PC-9 (cell line): ENCODE data around the gene EPHA1. TPM values are rescaled to one million over a fixed set of nuclear protein-coding genes. Genes with fewer than 3 reads are reported as not detected.

Source experiments
- BruUV-seq: library from RNA; stranded (reverse); fragments of 400-500 nt; replicated peaks from 2 replicates; lab custom pipeline; 2021; lab: Mats Ljungman, UMichigan
- CTCF ChIA-PET: fragments of 300-600 bp; sonication (Branson Sonifier 250); formaldehyde crosslinking; loops from one replicate; lab custom pipeline; 2022; ENCODE audit warnings: antibody characterized with exemption; lab: Charles Lee
- POLR2A ChIA-PET: fragments of 300-600 bp; sonication (Branson Sonifier 250); formaldehyde crosslinking; loops from one replicate; lab custom pipeline; 2022; ENCODE audit warnings: antibody characterized with exemption; ENCODE audit not compliant: unreplicated experiment; lab: Charles Lee
- DNase-seq, 2 experiments: peaks; one replicate each; pipeline versions ENCODE4 v3.0.0 to v3.0.0-alpha.2; 2015 to 2022; ENCODE audit warnings: mixed read lengths in 1 of 2
- H2AFZ ChIP-seq: fragments of 200-600 bp; sonication (generic); 2 replicates; pipeline ENCODE4 v1.8.1; 2017; ENCODE audit warnings: antibody characterized with exemption
- H3F3A ChIP-seq: fragments of 200-600 bp; sonication (generic); 2 replicates; pipeline ENCODE4 v1.8.1; 2017; ENCODE audit warnings: antibody characterized with exemption, mild to moderate bottlenecking, low read depth; ENCODE audit not compliant: insufficient read depth
- H3K27ac ChIP-seq: fragments of 200-600 bp; sonication (generic); 2 replicates; pipeline ENCODE4 v1.6.1; 2016; ENCODE audit warnings: mixed run types
- H3K27me3 ChIP-seq: fragments of 200-600 bp; sonication (generic); 2 replicates; pipeline ENCODE4 v1.6.1; 2016; ENCODE audit warnings: low read depth, mixed run types; ENCODE audit not compliant: insufficient read depth
- H3K36me3 ChIP-seq: fragments of 200-600 bp; sonication (generic); 2 replicates; pipeline ENCODE4 v1.6.1; 2016; ENCODE audit warnings: low read depth, mixed run types
- H3K4me1 ChIP-seq: fragments of 200-600 bp; sonication (generic); replicated peaks from 2 replicates; pipeline ENCODE4 v1.6.1; 2016; ENCODE audit warnings: mixed run types; ENCODE audit not compliant: insufficient read depth
- H3K4me2 ChIP-seq: fragments of 200-600 bp; sonication (generic); 2 replicates; pipeline ENCODE4 v1.6.1; 2017; ENCODE audit warnings: mixed run types
- H3K4me3 ChIP-seq: fragments of 200-600 bp; sonication (generic); 2 replicates; pipeline ENCODE4 v1.6.1; 2016; ENCODE audit warnings: mixed run types
- H3K79me2 ChIP-seq: fragments of 200-600 bp; sonication (generic); 2 replicates; pipeline ENCODE4 v1.6.1; 2017; ENCODE audit warnings: low read depth, mixed run types
- H3K9me2 ChIP-seq: fragments of 200-600 bp; sonication (generic); 2 replicates; pipeline ENCODE4 v1.8.1; 2017; ENCODE audit warnings: mild to moderate bottlenecking; ENCODE audit not compliant: insufficient read depth
- H3K9me3 ChIP-seq: fragments of 200-600 bp; sonication (generic); 2 replicates; pipeline ENCODE4 v1.8.1; 2016; ENCODE audit warnings: low read depth; ENCODE audit not compliant: insufficient read depth
- H4K20me1 ChIP-seq: fragments of 200-600 bp; sonication (generic); 2 replicates; pipeline ENCODE4 v1.8.1; 2017; ENCODE audit not compliant: insufficient read depth
- EZH2 ChIP-seq: fragments of 200-600 bp; sonication (generic); IDR thresholded peaks from 2 replicates; pipeline ENCODE4 v1.8.0; 2017; ENCODE audit warnings: antibody characterized with exemption, low read depth
- intact Hi-C: fragments of 100-400 bp; cut with micrococcal nuclease; formaldehyde crosslinking; loops from one replicate; pipeline ENCODE4 v1.10.0; 2022; ENCODE audit not compliant: unreplicated experiment
- total RNA-seq: library from RNA; stranded (reverse); gene quantifications from 2 replicates; pipeline ENCODE4 v1.2.3, GENCODE V29; 2021
- TF ChIP-seq, protein P1 (sequence below): fragments of 200-600 bp; sonication (generic); conservative IDR thresholded peaks from 2 replicates; pipeline ENCODE4 v1.6.1; 2017; ENCODE audit warnings: mixed run types, antibody characterized with exemption, mild to moderate bottlenecking, moderate library complexity

The EPHA1 gene
- total RNA-seq, 1 experiment from 2014 or later, result 35.5 TPM

GRCh38 chr7:143397710-143398530 lies 10.7 kb downstream of the EPHA1 start:
- intact Hi-C loops, result no loop called here
- Histone ChIP-seq H3K9me3 (no peaks in the 10 kb centered on the region), H3K4me3 (no peak overlapping the region), H3K36me3 (0 out of 2 replicates have a peak, but pooled peaks cover 2% of the 10 kb centered on the region), H3K4me1 (no peaks in the 10 kb centered on the region), H3K4me2 (no peak overlapping the region), H3K27ac (no peak overlapping the region), H2AFZ (no peak overlapping the region), H3K9me2 (no peaks in the 10 kb centered on the region), H3K79me2 (no peaks in the 10 kb centered on the region), H3K27me3 (no peaks in the 10 kb centered on the region), H4K20me1 (no peaks in the 10 kb centered on the region), H3F3A (no peaks in the 10 kb centered on the region)
- TF ChIP-seq, protein P1, sequence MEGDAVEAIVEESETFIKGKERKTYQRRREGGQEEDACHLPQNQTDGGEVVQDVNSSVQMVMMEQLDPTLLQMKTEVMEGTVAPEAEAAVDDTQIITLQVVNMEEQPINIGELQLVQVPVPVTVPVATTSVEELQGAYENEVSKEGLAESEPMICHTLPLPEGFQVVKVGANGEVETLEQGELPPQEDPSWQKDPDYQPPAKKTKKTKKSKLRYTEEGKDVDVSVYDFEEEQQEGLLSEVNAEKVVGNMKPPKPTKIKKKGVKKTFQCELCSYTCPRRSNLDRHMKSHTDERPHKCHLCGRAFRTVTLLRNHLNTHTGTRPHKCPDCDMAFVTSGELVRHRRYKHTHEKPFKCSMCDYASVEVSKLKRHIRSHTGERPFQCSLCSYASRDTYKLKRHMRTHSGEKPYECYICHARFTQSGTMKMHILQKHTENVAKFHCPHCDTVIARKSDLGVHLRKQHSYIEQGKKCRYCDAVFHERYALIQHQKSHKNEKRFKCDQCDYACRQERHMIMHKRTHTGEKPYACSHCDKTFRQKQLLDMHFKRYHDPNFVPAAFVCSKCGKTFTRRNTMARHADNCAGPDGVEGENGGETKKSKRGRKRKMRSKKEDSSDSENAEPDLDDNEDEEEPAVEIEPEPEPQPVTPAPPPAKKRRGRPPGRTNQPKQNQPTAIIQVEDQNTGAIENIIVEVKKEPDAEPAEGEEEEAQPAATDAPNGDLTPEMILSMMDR, result no peak
- no peak for TF ChIP-seq EZH2
- ChIA-PET POLR2A (no interaction called here), CTCF (interaction anchor here (0.5 kb wide), 1 partner anchor 12 kb away, joined by 5 read pairs; no protein-coding TSS in a partner anchor)
- no peak for DNase-seq
- no TSS peak for BruUV-seq

GRCh38 chr7:143396625-143397556 lies 11.8 kb downstream of the EPHA1 start:
- CTCF ChIA-PET, result no interaction called here
- Histone ChIP-seq H3K4me2 (no peak overlapping the region), H3K4me3 (no peak overlapping the region), H3K4me1 (no peaks in the 10 kb centered on the region), H4K20me1 (no peaks in the 10 kb centered on the region), H3K27me3 (no peaks in the 10 kb centered on the region), H3K79me2 (no peaks in the 10 kb centered on the region), H3K9me3 (no peaks in the 10 kb centered on the region), H3K9me2 (no peaks in the 10 kb centered on the region), H3F3A (0 out of 2 replicates have a peak, but pooled peaks cover under 1% of the 10 kb centered on the region), H3K27ac (no peak overlapping the region), H3K36me3 (0 out of 2 replicates have a peak, but pooled peaks cover 3% of the 10 kb centered on the region), H2AFZ (no peak overlapping the region)
- intact Hi-C loops, result no loop called here
- no peak for DNase-seq
- no peak for TF ChIP-seq EZH2
- TF ChIP-seq, protein P1, result no peak
- no TSS peak for BruUV-seq
- POLR2A ChIA-PET, result no interaction called here

GRCh38 chr7:143396182-143396581 lies 12.5 kb downstream of the EPHA1 start:
- ChIA-PET POLR2A (no interaction called here), CTCF (no interaction called here)
- Histone ChIP-seq H3K36me3 (0 out of 2 replicates have a peak, but pooled peaks cover 9% of the 10 kb centered on the region), H3K4me1 (no peaks in the 10 kb centered on the region), H3K4me2 (no peak overlapping the region), H4K20me1 (no peaks in the 10 kb centered on the region), H3K9me3 (no peaks in the 10 kb centered on the region), H3K27me3 (no peaks in the 10 kb centered on the region), H3K79me2 (no peaks in the 10 kb centered on the region), H3F3A (0 out of 2 replicates have a peak, but pooled peaks cover 4% of the 10 kb centered on the region), H3K9me2 (no peaks in the 10 kb centered on the region), H3K27ac (no peak overlapping the region), H3K4me3 (no peak overlapping the region), H2AFZ (no peak overlapping the region)
- DNase-seq, result no peak
- intact Hi-C loops, result no loop called here
- no peak for TF ChIP-seq EZH2
- TF ChIP-seq, protein P1, result no peak
- BruUV-seq, result no TSS peak
